GM12874 (cell line): ENCODE data around the gene CCDC169.

ENCODE experiments used
- CTCF ChIP-seq: IDR thresholded peaks from 2 replicates; pipeline ENCODE4 v1.5.1; 2011; ENCODE audit warnings: low read depth, mild to moderate bottlenecking, control low read depth, low read length, moderate library complexity; ENCODE audit not compliant: insufficient read depth

The CCDC169 gene

DNA sequence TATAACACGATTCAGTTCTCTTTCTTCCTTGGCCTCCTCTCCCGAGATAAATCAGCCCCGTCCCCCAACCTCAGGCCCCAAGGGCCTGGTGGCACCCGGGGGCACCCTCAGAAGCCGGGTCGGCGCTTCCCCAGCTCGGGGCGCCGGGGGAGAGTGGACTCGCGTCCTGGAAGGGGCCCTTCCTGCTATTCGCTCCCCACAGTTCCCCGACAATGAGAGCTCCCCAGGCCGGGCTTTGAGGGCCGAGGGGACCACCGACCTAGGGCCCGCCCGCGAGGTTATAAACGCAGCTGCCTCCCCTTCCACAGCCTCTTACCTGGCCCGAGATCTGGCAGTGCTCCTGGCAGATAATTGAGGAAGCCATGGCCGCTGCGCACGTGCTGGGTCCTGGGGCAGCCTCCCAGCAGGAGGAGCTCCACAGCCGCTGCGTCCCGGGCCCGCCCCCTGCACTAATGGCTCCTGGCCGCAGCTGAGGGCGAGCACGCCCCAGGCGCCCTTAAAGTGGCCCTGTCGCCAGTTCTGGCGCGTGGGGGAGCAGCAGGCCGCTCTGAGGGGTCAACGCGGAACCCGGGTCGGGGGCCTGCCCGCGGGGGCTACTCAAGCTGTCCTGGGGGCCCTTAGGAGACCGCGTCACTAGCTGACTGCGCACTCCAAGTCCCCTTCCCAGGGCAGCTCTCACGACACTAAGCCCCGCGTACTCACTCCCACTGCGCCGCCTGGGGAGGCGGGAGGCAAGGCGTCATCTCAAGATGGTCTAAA lies 83.3 kb downstream of the CCDC169 start, which contains the start of gene SOHLH2:
Gene SOHLH2 (minus strand): TSS at position 394 of the 759 bp plus-strand sequence. CDS start 30 bp downstream, at position 364.
- TF ChIP-seq CTCF = no peak

DNA sequence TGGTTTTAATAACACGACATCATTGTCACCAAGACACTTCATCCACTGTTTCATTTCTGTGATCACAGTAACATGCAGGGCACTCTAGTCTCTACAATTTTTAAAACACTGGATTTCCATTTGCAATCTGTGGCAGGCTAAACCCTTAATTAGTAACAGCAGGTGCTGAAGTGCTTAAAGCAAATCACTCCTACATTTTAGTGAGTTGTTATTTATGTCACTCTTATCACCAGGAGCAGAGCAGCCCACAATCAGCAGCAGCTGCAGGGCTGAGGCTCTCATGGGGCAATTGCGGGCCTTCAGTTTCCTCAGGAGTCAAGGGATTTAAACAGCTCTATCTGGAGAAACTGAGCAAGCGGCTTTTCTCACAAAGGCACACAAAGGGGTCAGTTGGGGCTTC lies 84.8 kb downstream of the CCDC169 start:
- TF ChIP-seq CTCF = no peak

DNA sequence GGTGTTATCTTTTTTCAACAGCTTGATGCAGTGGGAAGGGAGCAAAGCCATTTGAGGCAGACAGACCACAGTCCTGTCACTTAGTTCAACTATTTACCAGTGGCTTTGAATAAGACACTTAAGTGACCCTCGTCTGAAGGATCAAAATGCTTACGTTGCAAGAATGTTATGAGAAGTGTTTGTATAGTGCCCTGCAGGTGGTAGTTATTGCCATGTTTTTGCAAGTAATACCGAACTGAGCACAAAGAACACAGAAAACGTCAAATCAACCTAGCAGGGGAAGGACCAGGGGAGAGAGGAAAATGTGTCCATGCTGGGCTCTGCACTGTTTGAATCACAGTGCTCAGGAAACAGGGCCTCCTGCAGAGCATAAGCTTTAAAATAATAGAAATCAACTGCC lies 86.0 kb downstream of the CCDC169 start:
- TF ChIP-seq CTCF = no peak

DNA sequence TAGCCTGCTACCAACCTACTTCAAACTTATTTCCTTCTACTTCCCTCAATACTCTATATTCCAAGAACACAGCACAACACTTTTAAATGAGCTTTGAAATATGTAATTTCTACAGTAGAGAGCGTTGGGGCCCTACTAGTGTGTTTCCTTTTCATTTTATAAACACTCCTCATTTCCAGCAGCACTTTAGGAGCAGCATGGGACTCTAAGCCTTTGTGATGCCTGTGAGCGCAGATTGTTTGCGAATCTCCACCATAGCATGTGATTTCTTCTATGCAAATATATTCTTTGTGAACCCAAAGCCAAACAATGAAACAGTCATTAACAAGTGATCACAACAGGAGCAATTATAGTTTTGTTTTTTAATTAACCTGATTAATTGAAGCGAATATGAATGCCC lies 86.9 kb downstream of the CCDC169 start:
- no peak for TF ChIP-seq CTCF

DNA sequence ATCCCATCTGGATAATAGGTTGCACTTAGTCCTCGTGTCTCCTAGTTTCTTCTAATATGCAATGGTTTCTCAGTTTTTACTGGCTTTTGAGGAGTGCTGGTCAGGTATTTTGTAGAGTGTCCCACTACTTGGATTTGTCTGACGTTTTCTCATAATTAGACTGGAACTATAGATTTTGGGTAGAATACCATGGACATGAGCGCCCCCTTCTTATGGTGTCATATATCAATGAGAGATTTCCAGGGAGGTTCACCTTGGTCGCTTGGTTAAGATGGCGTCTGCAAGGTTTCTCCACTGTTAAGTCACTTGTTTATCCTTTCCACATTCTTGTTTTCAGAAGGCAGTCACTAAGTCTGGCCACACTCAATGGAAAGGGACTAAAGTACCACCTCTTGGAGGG lies 89.9 kb downstream of the CCDC169 start:
- no peak for TF ChIP-seq CTCF

GRCh38 chr13:36193151-36193855 lies 104.3 kb downstream of the CCDC169 start:
- no peak for TF ChIP-seq CTCF

DNA sequence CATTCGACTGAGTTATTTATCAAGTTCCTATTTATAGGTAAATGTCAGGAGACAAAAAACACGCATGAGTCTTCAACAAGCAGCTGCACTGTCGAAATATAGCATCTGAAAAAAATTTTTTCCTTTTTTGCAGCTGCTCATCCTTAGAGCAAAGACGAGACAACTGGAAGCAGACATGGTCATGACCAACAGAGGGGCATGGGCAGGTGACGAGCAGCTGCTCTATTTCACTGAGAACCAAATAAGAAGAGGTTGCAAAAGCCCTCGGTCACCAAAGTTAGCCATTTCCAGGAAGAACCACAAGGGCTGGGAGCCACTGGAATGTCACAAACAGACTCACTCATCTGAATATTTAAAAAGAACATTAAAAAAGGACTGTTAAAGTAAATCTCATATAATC lies 105.4 kb downstream of the CCDC169 start:
- TF ChIP-seq CTCF = no peak
